Measurements from ENCODE around the gene VAV2.

The VAV2 gene

GRCh38 chr9:133991964-133992779 is at the start of gene VAV2:
Gene VAV2 (minus strand): TSS chr9:133992324. CDS start chr9:133992278, 46 bp downstream.
- no peaks in the 10 kb centered on the region for H3K36me3 Mint-ChIP-seq
- peak within 1 kb of the TSS; percentile 73 for H3K4me3 Mint-ChIP-seq
- H3K27ac Mint-ChIP-seq, result no peak within 1 kb of the TSS
- H3K4me1 Mint-ChIP-seq, result peaks cover 3% of the 10 kb centered on the region
- H3K9me3 Mint-ChIP-seq, result no peaks in the 10 kb centered on the region
- H3K27me3 Mint-ChIP-seq, result peaks cover 2% of the 10 kb centered on the region

DNA sequence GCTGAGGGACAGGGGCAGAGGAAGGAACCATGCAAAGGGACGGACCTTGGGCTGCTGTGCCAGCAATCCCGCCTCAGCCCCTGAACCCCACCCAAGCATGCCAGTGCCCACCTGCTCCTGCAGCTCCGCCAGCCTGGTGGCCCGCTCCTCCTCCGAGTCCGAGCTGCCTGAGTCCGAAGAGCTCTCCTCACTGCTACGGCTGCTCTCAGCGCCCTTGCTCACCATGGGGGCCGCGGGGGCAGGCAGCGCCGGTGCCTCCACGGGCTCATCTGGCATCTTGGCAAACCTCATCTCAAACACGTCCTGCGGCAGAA is 49.5 kb upstream of the VAV2 start:
- no peaks in the 10 kb centered on the region for H3K9me3 Mint-ChIP-seq
- no peaks in the 10 kb centered on the region for H3K4me1 Mint-ChIP-seq
- H3K36me3 Mint-ChIP-seq, result peaks cover 22% of the 10 kb centered on the region
- H3K27me3 Mint-ChIP-seq, result no peaks in the 10 kb centered on the region
- H3K4me3 Mint-ChIP-seq, result no peak overlapping the region
- H3K27ac Mint-ChIP-seq, result no peak overlapping the region

- H3K27me3 Mint-ChIP-seq, result no peaks in the 10 kb centered on the region
- no peak overlapping the region for H3K4me3 Mint-ChIP-seq
- H3K4me1 Mint-ChIP-seq, result no peaks in the 10 kb centered on the region
- no peaks in the 10 kb centered on the region for H3K9me3 Mint-ChIP-seq
- peaks cover 25% of the 10 kb centered on the region for H3K36me3 Mint-ChIP-seq
- no peak overlapping the region for H3K27ac Mint-ChIP-seq
Measured at GRCh38 chr9:134040781-134041648, 48.9 kb upstream of the VAV2 start.

DNA sequence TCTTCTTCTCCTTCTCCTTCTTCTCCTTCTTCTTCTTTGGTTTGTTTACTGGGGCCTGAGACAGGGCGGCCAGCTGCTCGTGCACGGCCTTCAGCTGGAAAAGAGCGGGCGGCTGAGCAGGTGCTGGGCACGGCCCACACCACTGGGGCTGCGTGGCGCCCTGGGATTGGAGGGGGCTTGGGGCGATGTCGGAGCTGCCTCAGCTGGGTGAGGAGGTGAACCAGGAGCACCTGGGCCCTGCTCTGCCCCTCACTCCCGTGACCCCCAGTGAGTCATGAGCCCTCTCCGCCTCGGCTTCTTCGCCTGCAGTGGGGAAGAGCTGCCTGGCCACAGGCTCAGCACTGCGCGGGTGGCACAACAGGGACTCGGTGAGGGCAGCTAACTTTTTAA is 48.0 kb upstream of the VAV2 start:
- Mint-ChIP-seq H3K27ac (no peak overlapping the region), H3K36me3 (peaks cover 27% of the 10 kb centered on the region), H3K9me3 (no peaks in the 10 kb centered on the region), H3K27me3 (no peaks in the 10 kb centered on the region), H3K4me3 (no peak overlapping the region), H3K4me1 (no peaks in the 10 kb centered on the region)

GRCh38 chr9:134039386-134040175 is 47.5 kb upstream of the VAV2 start:
- Mint-ChIP-seq H3K27ac (no peak overlapping the region), H3K27me3 (no peaks in the 10 kb centered on the region), H3K36me3 (peaks cover 27% of the 10 kb centered on the region), H3K9me3 (no peaks in the 10 kb centered on the region), H3K4me1 (no peaks in the 10 kb centered on the region), H3K4me3 (no peak overlapping the region)

- Mint-ChIP-seq H3K27me3 (no peaks in the 10 kb centered on the region), H3K36me3 (peaks cover 30% of the 10 kb centered on the region), H3K4me1 (no peaks in the 10 kb centered on the region), H3K4me3 (no peak overlapping the region), H3K27ac (no peak overlapping the region), H3K9me3 (no peaks in the 10 kb centered on the region)
Measured at GRCh38 chr9:134037641-134038040, 45.5 kb upstream of the VAV2 start.

DNA sequence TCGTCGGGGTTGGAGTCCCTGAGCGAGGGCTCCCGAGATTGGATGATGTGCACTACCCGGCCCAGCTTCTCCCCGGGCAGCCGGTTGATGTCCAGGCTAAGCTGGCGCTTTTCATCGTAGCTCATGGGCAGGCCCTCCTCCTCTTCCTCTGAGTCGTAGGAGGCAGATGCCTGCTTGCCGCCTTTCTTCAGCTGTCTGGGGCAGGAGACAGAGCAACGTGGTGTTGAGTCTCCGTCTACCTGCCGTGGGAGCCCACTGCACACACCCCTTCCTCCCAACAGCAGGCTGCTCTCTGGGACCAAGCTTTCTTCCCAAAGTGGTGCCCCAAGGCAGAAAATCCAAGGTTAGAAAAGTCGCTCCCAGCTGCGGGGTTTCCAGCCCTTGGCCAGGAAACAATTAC is 44.0 kb upstream of the VAV2 start:
- peaks cover 30% of the 10 kb centered on the region for H3K36me3 Mint-ChIP-seq
- H3K27me3 Mint-ChIP-seq, result no peaks in the 10 kb centered on the region
- peak overlapping the region; percentile 41 for H3K27ac Mint-ChIP-seq

GRCh38 chr9:134035041-134036039 is 43.2 kb upstream of the VAV2 start:
- H3K4me3 Mint-ChIP-seq, result no peak overlapping the region
- no peaks in the 10 kb centered on the region for H3K4me1 Mint-ChIP-seq
- H3K9me3 Mint-ChIP-seq, result no peaks in the 10 kb centered on the region
- no peak overlapping the region for H3K27ac Mint-ChIP-seq
- no peaks in the 10 kb centered on the region for H3K27me3 Mint-ChIP-seq
- H3K36me3 Mint-ChIP-seq, result peaks cover 30% of the 10 kb centered on the region

More for the DNA sequence above, 44.0 kb upstream of the VAV2 start:
- no peaks in the 10 kb centered on the region for H3K9me3 Mint-ChIP-seq
- H3K4me3 Mint-ChIP-seq, result no peak overlapping the region
- no peaks in the 10 kb centered on the region for H3K4me1 Mint-ChIP-seq

GRCh38 chr9:134034215-134035040 is 42.3 kb upstream of the VAV2 start:
- Mint-ChIP-seq H3K4me1 (no peaks in the 10 kb centered on the region), H3K36me3 (peaks cover 23% of the 10 kb centered on the region), H3K9me3 (no peaks in the 10 kb centered on the region), H3K27me3 (no peaks in the 10 kb centered on the region), H3K4me3 (no peak overlapping the region), H3K27ac (no peak overlapping the region)

DNA sequence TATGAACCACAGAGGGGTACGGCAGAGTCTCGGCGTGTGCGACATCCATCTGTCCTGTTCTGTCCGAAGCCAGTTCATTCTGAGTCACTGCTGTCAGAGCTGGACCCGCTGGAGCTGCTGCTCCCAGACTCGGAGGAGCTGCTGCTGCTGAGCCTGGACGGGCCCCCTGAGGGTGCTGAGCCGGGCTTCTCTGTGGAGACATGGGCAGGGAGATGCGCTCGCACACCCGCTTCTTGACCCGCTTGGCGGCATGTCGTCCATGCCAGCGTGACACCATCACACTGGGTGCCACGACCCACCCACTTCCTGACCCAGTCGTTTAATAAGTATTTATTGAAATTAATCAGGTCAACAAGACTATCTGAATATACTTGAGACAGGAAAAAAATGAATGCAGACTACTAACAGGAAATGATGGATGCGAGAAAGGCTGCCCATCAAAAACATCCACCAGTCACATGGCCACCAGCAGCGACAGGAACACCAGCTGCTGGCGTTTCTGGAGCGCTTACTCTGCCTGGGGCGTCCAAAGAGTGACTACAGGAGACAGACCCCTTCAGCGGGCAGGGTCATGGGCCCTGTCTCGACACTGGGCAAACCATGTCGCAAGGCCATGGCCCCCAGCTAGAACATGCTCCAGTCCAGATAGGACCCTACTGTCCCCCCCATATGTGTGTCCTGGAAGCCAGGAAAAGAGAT is 41.5 kb upstream of the VAV2 start:
- Mint-ChIP-seq H3K9me3 (no peaks in the 10 kb centered on the region), H3K27me3 (no peaks in the 10 kb centered on the region), H3K36me3 (peaks cover 17% of the 10 kb centered on the region), H3K4me3 (no peak overlapping the region), H3K27ac (peak overlapping the region; percentile 62), H3K4me1 (no peaks in the 10 kb centered on the region)

- no peak overlapping the region for H3K4me3 Mint-ChIP-seq
- H3K27ac Mint-ChIP-seq, result no peak overlapping the region
- H3K9me3 Mint-ChIP-seq, result no peaks in the 10 kb centered on the region
- H3K27me3 Mint-ChIP-seq, result no peaks in the 10 kb centered on the region
- H3K4me1 Mint-ChIP-seq, result peaks cover 4% of the 10 kb centered on the region
- peaks cover 10% of the 10 kb centered on the region for H3K36me3 Mint-ChIP-seq
Measured at GRCh38 chr9:134032456-134033222, 40.5 kb upstream of the VAV2 start.

DNA sequence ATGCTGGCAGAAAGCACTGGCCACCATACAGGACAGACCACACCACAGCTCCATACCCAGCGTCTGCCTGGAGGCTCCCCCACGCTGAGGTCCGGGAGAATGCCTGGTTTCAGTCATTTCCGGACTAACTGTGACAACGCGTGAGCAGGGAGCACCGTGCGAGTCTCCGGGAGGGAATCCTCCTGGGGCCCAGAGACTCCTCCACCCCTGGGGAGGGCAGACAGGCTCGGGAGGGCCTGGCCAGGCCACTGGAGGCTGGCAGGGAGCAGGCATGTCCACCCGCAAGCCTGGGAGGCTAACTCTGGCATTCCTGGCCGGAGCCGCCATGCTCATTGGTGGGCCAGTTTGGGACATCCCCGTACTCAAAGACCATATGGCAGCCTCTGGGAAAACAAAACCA is 39.7 kb upstream of the VAV2 start:
- peaks cover 9% of the 10 kb centered on the region for H3K36me3 Mint-ChIP-seq
- no peaks in the 10 kb centered on the region for H3K27me3 Mint-ChIP-seq
- no peak overlapping the region for H3K4me3 Mint-ChIP-seq
- no peak overlapping the region for H3K27ac Mint-ChIP-seq
- no peaks in the 10 kb centered on the region for H3K9me3 Mint-ChIP-seq
- peaks cover 9% of the 10 kb centered on the region for H3K4me1 Mint-ChIP-seq
